Lower leg skin (tissue), 4 donors: ENCODE data around the gene PLXNB1. TPM values are rescaled to one million over a fixed set of nuclear protein-coding genes. Genes with fewer than 3 reads are reported as not detected.

Source experiments
- DNase-seq, 2 donors: peaks; one replicate each; pipeline ENCODE4 v3.0.0-alpha.2; 2019; ENCODE audit warnings: low spot score in 2 of 2
- H3K4me3 ChIP-seq: fragments of 200-600 bp; sonication (generic); 2 replicates; pipeline ENCODE4 v1.5.1; 2017; ENCODE audit warnings: mild to moderate bottlenecking, low read depth; ENCODE audit not compliant: poor library complexity, severe bottlenecking
- POLR2A ChIP-seq, 2 donors: fragments of 450-650 bp; IDR thresholded peaks; one replicate each; pipeline ENCODE4 v1.6.1; 2016 to 2017; ENCODE audit warnings: antibody characterized with exemption in 2 of 2, mild to moderate bottlenecking in 1 of 2, moderate library complexity in 1 of 2
- WGBS, 2 donors: methylation state at CpG; one replicate each; pipeline ENCODE4 v1.1.5; 2018; 5-methylcytosine and 5-hydroxymethylcytosine counted together
- intact Hi-C: fragments of 100-400 bp; cut with DNase I; formaldehyde crosslinking; loops from one replicate; pipeline ENCODE4 v1.15.0; 2023; ENCODE audit warnings: low total_unique reads
- total RNA-seq, 4 donors: library from RNA; depleted of rRNA; stranded (reverse); fragments of >200 nt; gene quantifications; one replicate each; pipeline ENCODE4 v1.1.0, GENCODE V29; 2016
- TF ChIP-seq, protein P1 (sequence below), 3 donors: fragments of 450-650 bp; IDR thresholded peaks; one replicate each; pipeline ENCODE4 v1.5.1; 2016; ENCODE audit warnings: antibody characterized with exemption in 3 of 3, mild to moderate bottlenecking in 3 of 3, moderate library complexity in 2 of 3

PLXNB1 gene
- total RNA-seq, 4 donors from 2014 or later: 111 to 227 (median 145) TPM

DNA sequence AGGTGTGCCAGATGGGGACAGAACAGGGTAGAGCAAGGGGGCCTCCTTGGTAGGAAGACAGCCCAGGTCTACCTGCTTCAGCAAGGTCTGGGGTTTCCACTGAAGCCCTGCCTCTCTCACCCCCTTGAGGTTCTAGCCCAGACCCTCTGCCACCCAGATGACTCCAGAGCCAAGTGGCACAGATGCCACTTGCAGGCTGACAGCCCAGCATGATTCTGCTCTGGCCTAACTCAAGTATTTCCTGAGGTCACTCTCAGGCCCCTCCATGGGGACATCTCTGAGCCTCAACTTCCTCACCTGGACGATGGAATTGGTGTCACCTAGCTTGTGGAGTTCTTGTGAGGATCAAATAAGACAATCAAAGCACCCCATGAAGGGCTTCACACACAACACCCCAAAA is 23.9 kb downstream of the PLXNB1 start:
- intact Hi-C loops: no loop called here
- no peak overlapping the region for H3K4me3 ChIP-seq
- DNase-seq: peak; percentile 13 to 76
- TF ChIP-seq POLR2A (IDR thresholded peaks at IDR 0.05): no peak
- TF ChIP-seq, protein P1, sequence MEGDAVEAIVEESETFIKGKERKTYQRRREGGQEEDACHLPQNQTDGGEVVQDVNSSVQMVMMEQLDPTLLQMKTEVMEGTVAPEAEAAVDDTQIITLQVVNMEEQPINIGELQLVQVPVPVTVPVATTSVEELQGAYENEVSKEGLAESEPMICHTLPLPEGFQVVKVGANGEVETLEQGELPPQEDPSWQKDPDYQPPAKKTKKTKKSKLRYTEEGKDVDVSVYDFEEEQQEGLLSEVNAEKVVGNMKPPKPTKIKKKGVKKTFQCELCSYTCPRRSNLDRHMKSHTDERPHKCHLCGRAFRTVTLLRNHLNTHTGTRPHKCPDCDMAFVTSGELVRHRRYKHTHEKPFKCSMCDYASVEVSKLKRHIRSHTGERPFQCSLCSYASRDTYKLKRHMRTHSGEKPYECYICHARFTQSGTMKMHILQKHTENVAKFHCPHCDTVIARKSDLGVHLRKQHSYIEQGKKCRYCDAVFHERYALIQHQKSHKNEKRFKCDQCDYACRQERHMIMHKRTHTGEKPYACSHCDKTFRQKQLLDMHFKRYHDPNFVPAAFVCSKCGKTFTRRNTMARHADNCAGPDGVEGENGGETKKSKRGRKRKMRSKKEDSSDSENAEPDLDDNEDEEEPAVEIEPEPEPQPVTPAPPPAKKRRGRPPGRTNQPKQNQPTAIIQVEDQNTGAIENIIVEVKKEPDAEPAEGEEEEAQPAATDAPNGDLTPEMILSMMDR (IDR thresholded peaks at IDR 0.05): no peak
- WGBS, 2 donors: 61 to 74% methylated on average over 1 of the region's 1 CpG

DNA sequence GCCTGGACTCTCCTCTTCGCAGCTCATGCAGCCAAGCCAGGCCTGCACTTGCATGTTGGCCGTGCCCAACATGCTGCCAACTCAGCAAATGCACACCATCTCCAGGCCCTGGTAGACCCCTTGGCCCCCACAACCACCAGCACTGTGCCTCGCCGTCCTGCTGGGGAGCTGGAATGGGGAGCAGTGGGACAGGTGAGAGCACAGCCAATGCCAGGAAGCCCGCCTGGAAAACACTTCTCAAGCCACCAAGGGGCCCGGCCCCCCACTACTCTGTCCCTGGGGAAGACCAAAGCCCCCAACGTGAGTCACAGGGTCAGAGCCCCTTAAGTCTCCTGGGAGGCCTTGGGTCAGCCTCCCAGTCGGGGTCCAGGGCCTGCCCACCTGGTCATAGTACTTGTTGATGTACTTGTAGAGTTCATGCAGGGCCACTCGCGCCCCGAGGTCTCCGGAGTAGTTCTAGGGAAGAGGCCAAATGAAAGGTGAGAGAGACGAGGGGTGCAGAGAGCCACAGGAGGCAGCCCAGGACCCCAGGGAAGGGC is 24.5 kb downstream of the PLXNB1 start:
- no peak overlapping the region for H3K4me3 ChIP-seq
- DNase-seq: peak; percentile 14 to 84
- TF ChIP-seq, protein P1 (IDR thresholded peaks at IDR 0.05): no peak
- no peak for TF ChIP-seq POLR2A (IDR thresholded peaks at IDR 0.05)
- WGBS, 2 donors: 77 to 79% methylated on average over 12 to 13 of the region's 13 CpGs
- intact Hi-C loops: no loop called here

DNA sequence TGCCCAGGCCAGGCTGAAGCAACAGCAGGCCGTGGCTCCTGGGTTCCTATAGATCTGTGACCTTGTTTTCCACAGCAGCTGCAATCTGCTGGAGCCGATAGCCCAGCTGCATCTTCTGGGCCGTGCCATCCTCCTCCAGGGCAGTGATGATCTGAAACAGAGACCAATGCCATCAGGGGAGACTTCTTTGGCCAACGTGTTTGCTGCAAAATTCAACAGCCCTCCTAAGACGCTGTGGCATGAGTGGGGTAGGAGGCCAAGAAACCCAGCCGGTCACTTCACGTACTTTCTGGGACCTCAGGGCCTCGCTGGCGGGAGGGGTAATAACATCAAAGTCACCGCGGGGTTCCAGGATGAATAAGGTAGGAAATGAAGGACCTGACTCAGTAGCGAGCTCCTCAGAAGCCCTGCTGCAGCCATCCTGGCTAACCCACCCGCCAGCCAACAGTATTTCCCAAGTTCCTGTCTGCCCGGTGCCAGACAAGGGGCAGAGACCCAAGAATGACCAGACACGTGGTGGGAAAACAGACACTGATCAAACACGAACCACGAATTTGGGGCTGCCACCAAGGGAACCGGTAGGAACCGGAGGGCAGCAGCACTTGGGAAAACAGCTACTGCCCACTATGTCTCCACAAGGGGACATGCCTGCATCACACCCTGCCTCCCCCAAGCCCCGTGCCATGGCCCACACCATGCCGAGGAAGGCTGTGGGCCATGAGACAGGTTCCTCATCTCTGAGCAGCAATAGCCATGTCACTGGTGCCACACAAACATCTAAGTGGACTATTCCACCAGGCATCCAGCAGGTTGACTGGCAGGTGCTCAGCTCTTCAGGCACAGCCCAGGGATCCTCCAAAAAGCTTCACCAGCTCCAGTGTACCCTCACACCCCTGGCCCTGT is 25.2 kb downstream of the PLXNB1 start:
- TF ChIP-seq POLR2A (IDR thresholded peaks at IDR 0.05): no peak
- TF ChIP-seq, protein P1 (IDR thresholded peaks at IDR 0.05): no peak
- WGBS, 2 donors: 79 to 84% methylated on average over 19 to 21 of the region's 21 CpGs
- no peak overlapping the region for H3K4me3 ChIP-seq
- intact Hi-C loops: no loop called here
- peak; percentile 14 to 85 for DNase-seq

DNA sequence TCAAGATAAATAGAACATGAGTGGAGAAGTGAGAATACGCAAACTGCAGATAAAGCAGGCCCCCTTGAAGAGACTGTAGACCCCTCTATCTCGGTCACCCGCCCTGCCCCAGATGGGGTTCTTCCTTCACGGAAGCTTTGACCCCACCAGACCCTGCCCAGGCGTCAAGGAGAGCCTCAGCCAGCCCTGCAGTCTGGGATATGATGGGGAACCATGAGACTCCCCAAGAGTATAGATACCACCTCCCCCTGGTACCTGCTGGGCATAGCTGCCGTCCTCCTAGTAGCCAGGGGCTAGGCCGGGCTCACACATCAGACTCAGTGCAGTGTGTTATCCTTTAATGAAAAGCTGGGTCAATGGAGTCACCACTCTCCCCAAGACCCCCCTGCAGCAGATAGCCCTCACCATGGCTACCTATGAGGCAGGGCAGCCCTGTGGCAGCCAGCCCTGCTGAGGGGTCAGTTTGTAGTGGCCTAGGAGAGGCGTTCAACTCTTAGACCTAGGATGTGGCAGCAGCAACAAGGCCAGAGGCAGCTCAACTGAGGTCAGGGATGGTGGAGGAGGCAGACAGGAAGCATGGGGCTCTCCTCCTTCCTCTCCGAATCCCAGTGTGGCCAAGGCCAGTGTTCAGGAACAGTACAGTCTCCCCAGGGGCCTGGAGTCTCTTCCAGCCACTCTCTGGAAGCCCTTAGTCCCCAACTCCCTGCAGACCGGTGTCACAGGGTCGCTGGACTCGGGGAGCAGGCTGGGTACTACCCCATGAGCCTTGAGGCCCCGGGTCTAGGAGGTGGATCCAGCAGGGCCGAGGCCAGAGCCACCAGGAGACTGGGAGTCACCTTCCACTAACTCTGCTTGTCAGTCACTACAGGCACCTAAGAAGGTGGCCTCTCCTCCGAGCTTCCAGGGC is 26.1 kb downstream of the PLXNB1 start:
- intact Hi-C loops: no loop called here
- TF ChIP-seq POLR2A (IDR thresholded peaks at IDR 0.05): no peak
- TF ChIP-seq, protein P1 (IDR thresholded peaks at IDR 0.05): no peak
- H3K4me3 ChIP-seq: no peak overlapping the region
- peak; percentile 15 to 82 for DNase-seq
- WGBS, 2 donors: 81 to 88% methylated on average over 10 to 12 of the region's 15 CpGs

DNA sequence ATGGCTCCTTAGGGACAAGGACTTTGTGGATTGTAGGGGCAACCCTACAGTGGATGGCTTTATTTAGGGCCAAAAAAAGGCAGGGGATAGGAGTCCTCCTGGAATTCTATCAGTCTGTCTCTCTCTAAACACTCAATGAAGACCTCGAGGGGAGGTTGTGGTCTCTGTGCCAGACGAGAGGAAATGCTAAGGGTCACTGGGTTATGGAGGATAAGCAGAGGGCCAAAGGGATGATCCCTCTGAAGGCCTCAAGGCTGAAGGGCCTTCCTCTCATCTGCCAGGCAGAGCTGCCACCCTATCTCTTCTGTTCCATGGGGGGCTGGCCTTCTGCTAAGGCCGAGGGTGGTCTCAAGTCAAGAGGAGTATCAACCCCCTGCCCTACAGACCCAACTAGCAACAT is 27.0 kb downstream of the PLXNB1 start:
- 55 to 72% methylated on average over 3 of the region's 3 CpGs for WGBS, 2 donors
- intact Hi-C loops: no loop called here
- no peak overlapping the region for H3K4me3 ChIP-seq
- TF ChIP-seq, protein P1 (IDR thresholded peaks at IDR 0.05): no peak
- no peak for TF ChIP-seq POLR2A (IDR thresholded peaks at IDR 0.05)
- DNase-seq: peak in 1 of 2 donors; percentile 13
